Activated CD4-positive, alpha-beta memory T cell treated with anti-CD3 and anti-CD28 coated beads for 36 hours (primary cell): ENCODE data around the gene CHST7. TPM values are rescaled to one million over a fixed set of nuclear protein-coding genes. Genes with fewer than 3 reads are reported as not detected.

Experiments
- CTCF ChIA-PET: fragments of 350-600 bp; sonication (Branson Sonifier 250); formaldehyde crosslinking; loops from one replicate; lab custom pipeline; 2021; ENCODE audit warnings: antibody characterized with exemption, inconsistent platforms; lab: Charles Lee
- POLR2A ChIA-PET: fragments of 350-600 bp; sonication (Branson Sonifier 250); formaldehyde crosslinking; loops from one replicate; lab custom pipeline; 2021; ENCODE audit warnings: antibody characterized with exemption; lab: Charles Lee
- DNase-seq: peaks from one replicate; pipeline ENCODE4 v3.0.0-alpha.2; 2020
- H3K27ac Mint-ChIP-seq: one replicate; pipeline ENCODE4 v1.8.0; 2021; ENCODE audit warnings: mixed read lengths
- H3K27me3 Mint-ChIP-seq: one replicate; pipeline ENCODE4 v1.8.0; 2021; ENCODE audit warnings: mixed read lengths
- H3K36me3 Mint-ChIP-seq: one replicate; pipeline ENCODE4 v1.8.0; 2021; ENCODE audit warnings: mixed read lengths
- H3K4me1 Mint-ChIP-seq: one replicate; pipeline ENCODE4 v1.8.0; 2021; ENCODE audit warnings: low read depth, mixed read lengths
- H3K4me3 Mint-ChIP-seq: one replicate; pipeline ENCODE4 v1.8.0; 2021; ENCODE audit warnings: mild to moderate bottlenecking, mixed read lengths
- H3K9me3 Mint-ChIP-seq: one replicate; pipeline ENCODE4 v1.8.0; 2021; ENCODE audit warnings: mixed read lengths
- intact Hi-C: fragments of 100-400 bp; cut with micrococcal nuclease; formaldehyde crosslinking; loops from one replicate; pipeline ENCODE4 v1.15.1; 2023
- total RNA-seq, 2 experiments: library from RNA; stranded (reverse); gene quantifications; one replicate each; pipeline ENCODE4 v1.2.3, GENCODE V29; 2021

CHST7 gene
- total RNA-seq, 2 experiments from 2014 or later, result 5.1 to 6.1 TPM

GRCh38 chrX:46634577-46634976, 61.0 kb downstream of the CHST7 start:
- intact Hi-C loops, result no loop called here
- Mint-ChIP-seq H3K9me3 (no peaks in the 10 kb centered on the region), H3K4me1 (peaks cover 39% of the 10 kb centered on the region), H3K27me3 (no peaks in the 10 kb centered on the region), H3K27ac (peak overlapping the region; percentile 46), H3K4me3 (no peak overlapping the region), H3K36me3 (peaks cover 10% of the 10 kb centered on the region)
- ChIA-PET CTCF (interaction anchor here (1.1 kb wide), 1 partner anchor 62 kb away, joined by 3 read pairs; no protein-coding TSS in a partner anchor), POLR2A (no interaction called here)
- no peak for DNase-seq

GRCh38 chrX:46635186-46635585, 61.6 kb downstream of the CHST7 start:
- Mint-ChIP-seq H3K4me3 (no peak overlapping the region), H3K9me3 (no peaks in the 10 kb centered on the region), H3K27me3 (no peaks in the 10 kb centered on the region), H3K36me3 (peaks cover 10% of the 10 kb centered on the region), H3K27ac (peak overlapping the region; percentile 16), H3K4me1 (peaks cover 35% of the 10 kb centered on the region)
- CTCF ChIA-PET, result interaction anchor here (1.1 kb wide), 1 partner anchor 63 kb away, joined by 3 read pairs; no protein-coding TSS in a partner anchor
- intact Hi-C loops, result no loop called here
- no peak for DNase-seq
- POLR2A ChIA-PET, result no interaction called here

GRCh38 chrX:46636223-46636622, 62.7 kb downstream of the CHST7 start:
- intact Hi-C loops, result no loop called here
- POLR2A ChIA-PET, result interaction anchor here (1.3 to 1.8 kb wide), 2 partner anchors 8 to 10 kb away, joined by 3 to 6 read pairs; no protein-coding TSS in a partner anchor
- no peaks in the 10 kb centered on the region for H3K9me3 Mint-ChIP-seq
- peaks cover 35% of the 10 kb centered on the region for H3K4me1 Mint-ChIP-seq
- no peak for DNase-seq
- no peak overlapping the region for H3K27ac Mint-ChIP-seq
- no peak overlapping the region for H3K4me3 Mint-ChIP-seq
- CTCF ChIA-PET, result no interaction called here
- H3K27me3 Mint-ChIP-seq, result no peaks in the 10 kb centered on the region
- peaks cover 4% of the 10 kb centered on the region for H3K36me3 Mint-ChIP-seq

GRCh38 chrX:46637938-46638337, 64.4 kb downstream of the CHST7 start:
- H3K4me1 Mint-ChIP-seq, result peaks cover 39% of the 10 kb centered on the region
- ChIA-PET CTCF (interaction anchor here (1.0 to 1.5 kb wide), 2 partner anchors 11 to 47 kb away, joined by 3 to 4 read pairs; no protein-coding TSS in a partner anchor), POLR2A (interaction anchor here (0.9 to 1.8 kb wide), 2 partner anchors 9 to 65 kb away, joined by 3 to 6 read pairs; no protein-coding TSS in a partner anchor)
- intact Hi-C loops, result no loop called here
- DNase-seq, result peak; percentile 20
- no peaks in the 10 kb centered on the region for H3K9me3 Mint-ChIP-seq
- no peaks in the 10 kb centered on the region for H3K27me3 Mint-ChIP-seq
- no peak overlapping the region for H3K27ac Mint-ChIP-seq
- H3K36me3 Mint-ChIP-seq, result peaks cover under 1% of the 10 kb centered on the region
- H3K4me3 Mint-ChIP-seq, result no peak overlapping the region

GRCh38 chrX:46642145-46642544, 68.6 kb downstream of the CHST7 start:
- Mint-ChIP-seq H3K36me3 (peaks cover 3% of the 10 kb centered on the region), H3K27me3 (no peaks in the 10 kb centered on the region), H3K9me3 (no peaks in the 10 kb centered on the region), H3K27ac (no peak overlapping the region), H3K4me3 (no peak overlapping the region), H3K4me1 (peaks cover 17% of the 10 kb centered on the region)
- DNase-seq, result no peak
- ChIA-PET CTCF (interaction anchor here (0.6 to 1.7 kb wide), 8 partner anchors 13 to 233 kb away, joined by 3 to 8 read pairs (median 3); no protein-coding TSS in a partner anchor), POLR2A (no interaction called here)
- intact Hi-C loops, result loop anchor here (1.0 to 5.0 kb wide), 2 partner anchors 70 to 85 kb away; no protein-coding TSS in a partner anchor

GRCh38 chrX:46643636-46644035, 70.1 kb downstream of the CHST7 start:
- Mint-ChIP-seq H3K36me3 (peaks cover 5% of the 10 kb centered on the region), H3K9me3 (no peaks in the 10 kb centered on the region), H3K4me3 (no peak overlapping the region), H3K27me3 (no peaks in the 10 kb centered on the region), H3K27ac (no peak overlapping the region), H3K4me1 (peaks cover 9% of the 10 kb centered on the region)
- intact Hi-C loops, result loop anchor here (5.0 kb wide), 1 partner anchor 86 kb away; no protein-coding TSS in a partner anchor
- POLR2A ChIA-PET, result no interaction called here
- DNase-seq, result no peak
- CTCF ChIA-PET, result interaction anchor here (1.5 kb wide), 1 partner anchor 88 kb away, joined by 3 read pairs; no protein-coding TSS in a partner anchor

- intact Hi-C loops, result no loop called here
- Mint-ChIP-seq H3K27ac (no peak overlapping the region), H3K9me3 (no peaks in the 10 kb centered on the region), H3K4me1 (peaks cover 9% of the 10 kb centered on the region), H3K36me3 (peaks cover 5% of the 10 kb centered on the region), H3K4me3 (no peak overlapping the region), H3K27me3 (no peaks in the 10 kb centered on the region)
- no peak for DNase-seq
- POLR2A ChIA-PET, result no interaction called here
- CTCF ChIA-PET, result no interaction called here
These were observed 72.0 kb downstream of the CHST7 start for GRCh38 chrX:46645614-46646013.

GRCh38 chrX:46647251-46647650, 73.7 kb downstream of the CHST7 start:
- Mint-ChIP-seq H3K27ac (no peak overlapping the region), H3K27me3 (no peaks in the 10 kb centered on the region), H3K9me3 (no peaks in the 10 kb centered on the region), H3K4me1 (peaks cover 3% of the 10 kb centered on the region), H3K4me3 (no peak overlapping the region), H3K36me3 (peaks cover 7% of the 10 kb centered on the region)
- intact Hi-C loops, result no loop called here
- ChIA-PET POLR2A (no interaction called here), CTCF (interaction anchor here (1.0 kb wide), 1 partner anchor 150 kb away, joined by 3 read pairs; no protein-coding TSS in a partner anchor)
- DNase-seq, result no peak

Other genes with a start within 250 kb of the CHST7 start
- gene ZNF674, start 28.3 kb upstream of the CHST7 start, total RNA-seq, result 1 to 10 TPM; 2.6 to 3.0 TPM
- 10 to 100 TPM; 17.7 to 17.8 TPM for gene SLC9A7, start 185.4 kb downstream of the CHST7 start, total RNA-seq